Panc1 (cell line): ENCODE data around the gene HRNR. TPM values are rescaled to one million over a fixed set of nuclear protein-coding genes. Genes with fewer than 3 reads are reported as not detected.

Source experiments
- ATAC-seq: fragments of 200-7000 bp; cut with Tn5 transposase; 2 replicates; pipeline ENCODE4 v1.9.1; 2020; ENCODE audit warnings: mild to moderate bottlenecking, moderate library complexity
- BruUV-seq: library from RNA; stranded (reverse); fragments of 400-500 nt; replicated peaks from 2 replicates; lab custom pipeline; 2021; lab: Mats Ljungman, UMichigan
- CTCF ChIA-PET: fragments of 300-600 bp; sonication (Branson Sonifier 250); formaldehyde crosslinking; loops from one replicate; lab custom pipeline; 2022; ENCODE audit warnings: antibody characterized with exemption; lab: Charles Lee
- POLR2A ChIA-PET: fragments of 300-600 bp; sonication (Branson Sonifier 250); formaldehyde crosslinking; loops from one replicate; lab custom pipeline; 2022; ENCODE audit warnings: antibody characterized with exemption; lab: Charles Lee
- DNase-seq: peaks from one replicate; pipeline ENCODE4 v3.0.0-alpha.2; 2010; ENCODE audit warnings: low read depth, low spot score
- H3K27ac ChIP-seq: 2 replicates; pipeline ENCODE4 v1.5.1; 2011; ENCODE audit warnings: mild to moderate bottlenecking, low read length, inconsistent platforms
- H3K27me3 ChIP-seq: fragments of 200-500 bp; sonication (Bioruptor generic); 2 replicates; pipeline ENCODE4 v1.6.0; 2014; ENCODE audit warnings: low read length, inconsistent platforms; ENCODE audit not compliant: control insufficient read depth, insufficient read depth
- H3K36me3 ChIP-seq: fragments of 200-500 bp; sonication (Bioruptor generic); 2 replicates; pipeline ENCODE4 v1.5.1; 2014; ENCODE audit warnings: inconsistent platforms, mild to moderate bottlenecking, low read length, moderate library complexity; ENCODE audit not compliant: control insufficient read depth, insufficient read depth
- H3K4me1 ChIP-seq: 2 replicates; pipeline ENCODE4 v1.5.1; 2011; ENCODE audit warnings: inconsistent platforms, mild to moderate bottlenecking, low read length, moderate library complexity; ENCODE audit not compliant: control insufficient read depth, insufficient read depth
- H3K4me3 ChIP-seq, 2 experiments: 2 replicates each; pipeline ENCODE4 v1.5.1; 2011 to 2012; ENCODE audit warnings: low read depth in 2 of 2, low read length in 2 of 2, mild to moderate bottlenecking in 2 of 2, inconsistent platforms in 1 of 2, moderate library complexity in 1 of 2
- H3K9me3 ChIP-seq: fragments of 200-500 bp; sonication (Bioruptor generic); 2 replicates; pipeline ENCODE4 v1.5.1; 2014; ENCODE audit warnings: low read depth, mild to moderate bottlenecking, inconsistent platforms, low read length, moderate library complexity; ENCODE audit not compliant: control insufficient read depth, insufficient read depth
- CTCF ChIP-seq: fragments of 450-650 bp; IDR thresholded peaks from 2 replicates; pipeline ENCODE4 v1.5.1; 2017; ENCODE audit warnings: mild to moderate bottlenecking
- POLR2AphosphoS5 ChIP-seq: IDR thresholded peaks from 2 replicates; pipeline ENCODE4 v1.6.1; 2012; ENCODE audit warnings: mild to moderate bottlenecking, low read depth, low read length, moderate library complexity
- REST ChIP-seq, 2 experiments: IDR thresholded peaks; 2 replicates each; pipeline ENCODE4 v1.6.1; 2011 to 2012; ENCODE audit warnings: low read depth in 2 of 2, control low read depth in 1 of 2, low read length in 1 of 2, mild to moderate bottlenecking in 1 of 2, moderate library complexity in 1 of 2; ENCODE audit not compliant: insufficient read depth in 1 of 2
- SIN3A ChIP-seq: IDR thresholded peaks from 2 replicates; pipeline ENCODE4 v1.6.1; 2012; ENCODE audit warnings: low read depth, mild to moderate bottlenecking, low read length, moderate library complexity, borderline replicate concordance; ENCODE audit not compliant: insufficient read depth
- TCF7L2 ChIP-seq: IDR thresholded peaks from 2 replicates; pipeline ENCODE4 v1.6.1; 2011; ENCODE audit warnings: mild to moderate bottlenecking, low read depth, low read length, inconsistent platforms
- in situ Hi-C: cut with HindIII; loops from 2 replicates; pipeline ENCODE4 v1.10.0; 2016; ENCODE audit warnings: low sequenced_read_pairs, low pct_unique_long_range_greater_than_20kb
- intact Hi-C: fragments of 100-400 bp; cut with micrococcal nuclease; formaldehyde crosslinking; loops from one replicate; pipeline ENCODE4 v1.10.0; 2022; ENCODE audit not compliant: unreplicated experiment
- total RNA-seq: library from RNA; stranded (reverse); gene quantifications from one replicate; pipeline ENCODE4 v1.2.1, GENCODE V29; 2021; ENCODE audit not compliant: unreplicated experiment

Gene HRNR
- total RNA-seq, 1 experiment from 2014 or later = not detected

- DNase-seq (no peak), ATAC-seq (no peak)
- no peaks in the 10 kb centered on the region for H3K36me3 ChIP-seq
- CTCF ChIA-PET = no interaction called here
- intact Hi-C loops = loop anchor here (1.0 kb wide), 1 partner anchor 23 kb away; no protein-coding TSS in a partner anchor
- H3K9me3 ChIP-seq = no peaks in the 10 kb centered on the region
- H3K27ac ChIP-seq = no peak overlapping the region
- H3K27me3 ChIP-seq = no peaks in the 10 kb centered on the region
- H3K4me1 ChIP-seq = no peaks in the 10 kb centered on the region
- no TSS peak for BruUV-seq
- POLR2A ChIA-PET = no interaction called here
- TF ChIP-seq TCF7L2 (no peak), CTCF (no peak), SIN3A (no peak), POLR2AphosphoS5 (no peak), REST (IDR thresholded peaks at IDR 0.05; ENCODE audit: insufficient read depth in 1 of 2, low read depth in 2 of 2, low read length in 1 of 2) (no peak)
- in situ Hi-C loops = no loop called here
- no peak overlapping the region for H3K4me3 ChIP-seq
These were observed 58.5 kb downstream of the HRNR start for GRCh38 chr1:152165286-152166077.

- DNase-seq (no peak), ATAC-seq (no peak)
- TF ChIP-seq POLR2AphosphoS5 = no peak
- TF ChIP-seq SIN3A = no peak
- TF ChIP-seq CTCF = no peak
- TF ChIP-seq REST (IDR thresholded peaks at IDR 0.05; ENCODE audit: insufficient read depth in 1 of 2, low read depth in 2 of 2, low read length in 1 of 2) = no peak
- TF ChIP-seq TCF7L2 = no peak
- ChIA-PET POLR2A (no interaction called here), CTCF (no interaction called here)
- Histone ChIP-seq H3K36me3 (no peaks in the 10 kb centered on the region), H3K4me1 (no peaks in the 10 kb centered on the region), H3K9me3 (no peaks in the 10 kb centered on the region), H3K27ac (no peak overlapping the region), H3K4me3 (no peak overlapping the region), H3K27me3 (no peaks in the 10 kb centered on the region)
- BruUV-seq = no TSS peak
- intact Hi-C loops = no loop called here
- in situ Hi-C loops = no loop called here
These were observed 59.4 kb downstream of the HRNR start for GRCh38 chr1:152164517-152165136.
